HL-60 (cell line): ENCODE data around the gene DUS1L.
A peak's percentile ranks its signal among the peaks of the same experiment; 100 is the strongest.
"Not testable (repeated sequence)": the region's sequence is repeated elsewhere in the genome, so short reads cannot be mapped to it uniquely, and the experiment has no call there.

ENCODE experiments used
- CTCF ChIP-seq: IDR thresholded peaks from one replicate; pipeline ENCODE4 v1.5.1; 2011; ENCODE audit warnings: low read length, control low read depth, inconsistent platforms; ENCODE audit not compliant: insufficient read depth
- POLR2AphosphoS5 ChIP-seq: IDR thresholded peaks from 2 replicates; pipeline ENCODE4 v1.6.1; 2012; ENCODE audit warnings: low read depth
- SPI1 ChIP-seq: IDR thresholded peaks from 2 replicates; pipeline ENCODE4 v1.6.1; 2012; ENCODE audit warnings: low read depth, mild to moderate bottlenecking, borderline replicate concordance
- TF ChIP-seq, protein P1 (sequence below): IDR thresholded peaks from 2 replicates; pipeline ENCODE4 v1.6.1; 2012; ENCODE audit warnings: low read depth; ENCODE audit not compliant: insufficient replicate concordance

GRCh38 chr17:82038796-82039409, 26.7 kb downstream of the DUS1L start:
- not testable (repeated sequence) for TF ChIP-seq CTCF, POLR2AphosphoS5
- TF ChIP-seq, protein P1, sequence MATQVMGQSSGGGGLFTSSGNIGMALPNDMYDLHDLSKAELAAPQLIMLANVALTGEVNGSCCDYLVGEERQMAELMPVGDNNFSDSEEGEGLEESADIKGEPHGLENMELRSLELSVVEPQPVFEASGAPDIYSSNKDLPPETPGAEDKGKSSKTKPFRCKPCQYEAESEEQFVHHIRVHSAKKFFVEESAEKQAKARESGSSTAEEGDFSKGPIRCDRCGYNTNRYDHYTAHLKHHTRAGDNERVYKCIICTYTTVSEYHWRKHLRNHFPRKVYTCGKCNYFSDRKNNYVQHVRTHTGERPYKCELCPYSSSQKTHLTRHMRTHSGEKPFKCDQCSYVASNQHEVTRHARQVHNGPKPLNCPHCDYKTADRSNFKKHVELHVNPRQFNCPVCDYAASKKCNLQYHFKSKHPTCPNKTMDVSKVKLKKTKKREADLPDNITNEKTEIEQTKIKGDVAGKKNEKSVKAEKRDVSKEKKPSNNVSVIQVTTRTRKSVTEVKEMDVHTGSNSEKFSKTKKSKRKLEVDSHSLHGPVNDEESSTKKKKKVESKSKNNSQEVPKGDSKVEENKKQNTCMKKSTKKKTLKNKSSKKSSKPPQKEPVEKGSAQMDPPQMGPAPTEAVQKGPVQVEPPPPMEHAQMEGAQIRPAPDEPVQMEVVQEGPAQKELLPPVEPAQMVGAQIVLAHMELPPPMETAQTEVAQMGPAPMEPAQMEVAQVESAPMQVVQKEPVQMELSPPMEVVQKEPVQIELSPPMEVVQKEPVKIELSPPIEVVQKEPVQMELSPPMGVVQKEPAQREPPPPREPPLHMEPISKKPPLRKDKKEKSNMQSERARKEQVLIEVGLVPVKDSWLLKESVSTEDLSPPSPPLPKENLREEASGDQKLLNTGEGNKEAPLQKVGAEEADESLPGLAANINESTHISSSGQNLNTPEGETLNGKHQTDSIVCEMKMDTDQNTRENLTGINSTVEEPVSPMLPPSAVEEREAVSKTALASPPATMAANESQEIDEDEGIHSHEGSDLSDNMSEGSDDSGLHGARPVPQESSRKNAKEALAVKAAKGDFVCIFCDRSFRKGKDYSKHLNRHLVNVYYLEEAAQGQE, result not testable (repeated sequence)
- TF ChIP-seq SPI1, result peak; percentile 24; the same call in 1 of the 2 replicates
